H9 (cell line): ENCODE measurements around the gene BANP. TPM values are rescaled to one million over a fixed set of nuclear protein-coding genes. Genes with fewer than 3 reads are reported as not detected.

ENCODE experiments used
- DNase-seq: peaks from one replicate; pipeline ENCODE4 v3.0.0-alpha.2; 2017
- H2AFZ ChIP-seq: one replicate; pipeline ENCODE4 v1.6.1; 2013; ENCODE audit warnings: mild to moderate bottlenecking, low read length, control low read depth, moderate library complexity
- H2AK5ac ChIP-seq: 2 replicates; pipeline ENCODE4 v1.6.1; 2013; ENCODE audit warnings: low read length, control low read depth, mixed read lengths; ENCODE audit not compliant: insufficient read length
- H2BK120ac ChIP-seq: one replicate; pipeline ENCODE4 v1.6.1; 2013; ENCODE audit warnings: low read depth, mild to moderate bottlenecking, low read length, control low read depth, inconsistent platforms; ENCODE audit not compliant: poor library complexity, severe bottlenecking
- H2BK12ac ChIP-seq: 2 replicates; pipeline ENCODE4 v1.6.1; 2013; ENCODE audit warnings: low read length, control low read depth, mixed read lengths, low read depth; ENCODE audit not compliant: insufficient read length
- H2BK15ac ChIP-seq: 2 replicates; pipeline ENCODE4 v1.6.1; 2013; ENCODE audit warnings: low read depth, low read length, control low read depth
- H2BK20ac ChIP-seq: one replicate; pipeline ENCODE4 v1.6.1; 2013; ENCODE audit warnings: low read depth, mild to moderate bottlenecking, low read length, control low read depth, inconsistent platforms; ENCODE audit not compliant: poor library complexity, severe bottlenecking
- H2BK5ac ChIP-seq: 2 replicates; pipeline ENCODE4 v1.6.1; 2013; ENCODE audit warnings: low read length, control low read depth, mixed read lengths; ENCODE audit not compliant: insufficient read length
- H3K14ac ChIP-seq: 2 replicates; pipeline ENCODE4 v1.6.1; 2013; ENCODE audit warnings: low read length, control low read depth; ENCODE audit not compliant: insufficient read depth
- H3K18ac ChIP-seq: 2 replicates; pipeline ENCODE4 v1.6.1; 2013; ENCODE audit warnings: low read depth, mild to moderate bottlenecking, mixed read lengths, low read length, control low read depth; ENCODE audit not compliant: insufficient read length
- H3K23ac ChIP-seq: 2 replicates; pipeline ENCODE4 v1.6.1; 2013; ENCODE audit warnings: low read length, control low read depth, mixed read lengths, low read depth; ENCODE audit not compliant: insufficient read length
- H3K23me2 ChIP-seq: 2 replicates; pipeline ENCODE4 v1.6.1; 2013; ENCODE audit warnings: low read depth, mild to moderate bottlenecking, mixed read lengths, low read length, control low read depth; ENCODE audit not compliant: insufficient read length, poor library complexity, severe bottlenecking
- H3K27ac ChIP-seq: 2 replicates; pipeline ENCODE4 v1.5.1; 2013; ENCODE audit warnings: low read length, control low read depth, mixed read lengths, low read depth; ENCODE audit not compliant: insufficient read length
- H3K27me3 ChIP-seq: 2 replicates; pipeline ENCODE4 v1.6.1; 2013; ENCODE audit warnings: low read length, control low read depth, inconsistent platforms; ENCODE audit not compliant: insufficient read depth
- H3K4ac ChIP-seq: 2 replicates; pipeline ENCODE4 v1.6.1; 2013; ENCODE audit warnings: low read depth, mild to moderate bottlenecking, control low read depth, inconsistent platforms, low read length, moderate library complexity
- H3K4me1 ChIP-seq: 2 replicates; pipeline ENCODE4 v1.6.1; 2013; ENCODE audit warnings: low read length, control low read depth, inconsistent platforms; ENCODE audit not compliant: insufficient read depth
- H3K4me2 ChIP-seq: 2 replicates; pipeline ENCODE4 v1.6.1; 2013; ENCODE audit warnings: low read length, control low read depth, mixed read lengths; ENCODE audit not compliant: insufficient read length, insufficient read depth
- H3K56ac ChIP-seq: 2 replicates; pipeline ENCODE4 v1.6.1; 2013; ENCODE audit warnings: low read depth, mild to moderate bottlenecking, mixed read lengths, low read length, control low read depth; ENCODE audit not compliant: insufficient read length
- H3K79me1 ChIP-seq: 2 replicates; pipeline ENCODE4 v1.6.1; 2013; ENCODE audit warnings: low read depth, mild to moderate bottlenecking, moderate library complexity, low read length, control low read depth, inconsistent platforms; ENCODE audit not compliant: insufficient read depth, poor library complexity, severe bottlenecking
- H3K79me2 ChIP-seq: 2 replicates; pipeline ENCODE4 v1.6.1; 2013; ENCODE audit warnings: low read length, control low read depth, inconsistent platforms; ENCODE audit not compliant: insufficient read depth
- H3K9ac ChIP-seq: 2 replicates; pipeline ENCODE4 v1.6.1; 2013; ENCODE audit warnings: low read length, control low read depth, mixed read lengths; ENCODE audit not compliant: insufficient read length; ENCODE audit errors: extremely low read depth
- H3K9me3 ChIP-seq: one replicate; pipeline ENCODE4 v1.6.1; 2013; ENCODE audit warnings: low read depth, low read length, inconsistent platforms; ENCODE audit not compliant: control insufficient read depth
- H3T11ph ChIP-seq: one replicate; pipeline ENCODE4 v1.6.1; 2013; ENCODE audit warnings: mild to moderate bottlenecking, low read length, control low read depth, inconsistent platforms
- H4K20me1 ChIP-seq: one replicate; pipeline ENCODE4 v1.6.1; 2013; ENCODE audit not compliant: control insufficient read depth, insufficient read length, insufficient read depth
- H4K5ac ChIP-seq: 2 replicates; pipeline ENCODE4 v1.6.1; 2013; ENCODE audit warnings: low read depth, mild to moderate bottlenecking, mixed read lengths, low read length, control low read depth; ENCODE audit not compliant: insufficient read length
- H4K8ac ChIP-seq: replicated peaks from 2 replicates; pipeline ENCODE4 v1.6.1; 2013; ENCODE audit warnings: low read length, control low read depth, mixed read lengths, low read depth; ENCODE audit not compliant: insufficient read length
- H4K91ac ChIP-seq: 2 replicates; pipeline ENCODE4 v1.6.1; 2013; ENCODE audit warnings: low read depth, mild to moderate bottlenecking, moderate library complexity, mixed read lengths, low read length, control low read depth; ENCODE audit not compliant: insufficient read length
- H3K27ac Mint-ChIP-seq, 3 experiments: 2 replicates in 2 of 3; 3 replicates in 1 of 3; pipeline ENCODE4 v1.8.0; 2020 to 2021; ENCODE audit warnings: mixed read lengths in 3 of 3, mild to moderate bottlenecking in 1 of 3, moderate library complexity in 1 of 3
- H3K27me3 Mint-ChIP-seq: 2 replicates; pipeline ENCODE4 v1.8.0; 2021; ENCODE audit warnings: low read depth, mild to moderate bottlenecking, moderate library complexity, mixed read lengths
- H3K36me3 Mint-ChIP-seq, 3 experiments: 2 replicates in 2 of 3; 3 replicates in 1 of 3; pipeline ENCODE4 v1.8.0; 2020 to 2021; ENCODE audit warnings: low read depth in 3 of 3, mixed read lengths in 3 of 3; ENCODE audit not compliant: insufficient read depth in 1 of 3
- H3K4me1 Mint-ChIP-seq, 2 experiments: 2 replicates each; pipeline ENCODE4 v1.8.0; 2020; ENCODE audit warnings: mixed read lengths in 2 of 2
- H3K4me3 Mint-ChIP-seq, 2 experiments: 2 replicates in 1 of 2; 3 replicates in 1 of 2; pipeline ENCODE4 v1.8.0; 2020 to 2021; ENCODE audit warnings: mild to moderate bottlenecking in 2 of 2, mixed read lengths in 2 of 2, moderate library complexity in 1 of 2
- H3K9me3 Mint-ChIP-seq, 2 experiments: 2 replicates in 1 of 2; 3 replicates in 1 of 2; pipeline ENCODE4 v1.8.0; 2020; ENCODE audit warnings: mild to moderate bottlenecking in 2 of 2, mixed read lengths in 2 of 2, moderate library complexity in 1 of 2
- CTCF ChIP-seq: fragments of 200-600 bp; sonication (generic); conservative IDR thresholded peaks from 3 replicates; pipeline ENCODE4 v1.8.0; 2021; ENCODE audit warnings: antibody characterized with exemption, mild to moderate bottlenecking
- WGBS: extraction: QIAGEN DNeasy Blood & Tissue Kit; methylation state at CpG from one replicate; pipeline ENCODE4 v1.1.7; 2013; ENCODE audit warnings: missing lambda C conversion rate, low lambda C conversion rate, mixed read lengths; ENCODE audit not compliant: insufficient read length; ENCODE audit errors: extremely low coverage; 5-methylcytosine and 5-hydroxymethylcytosine counted together
- total RNA-seq: library from RNA; stranded (reverse); gene quantifications from 2 replicates; pipeline ENCODE4 v1.2.1, GENCODE V29; 2021

Gene BANP
- total RNA-seq, 1 experiment from 2014 or later: 24.9 TPM

DNA sequence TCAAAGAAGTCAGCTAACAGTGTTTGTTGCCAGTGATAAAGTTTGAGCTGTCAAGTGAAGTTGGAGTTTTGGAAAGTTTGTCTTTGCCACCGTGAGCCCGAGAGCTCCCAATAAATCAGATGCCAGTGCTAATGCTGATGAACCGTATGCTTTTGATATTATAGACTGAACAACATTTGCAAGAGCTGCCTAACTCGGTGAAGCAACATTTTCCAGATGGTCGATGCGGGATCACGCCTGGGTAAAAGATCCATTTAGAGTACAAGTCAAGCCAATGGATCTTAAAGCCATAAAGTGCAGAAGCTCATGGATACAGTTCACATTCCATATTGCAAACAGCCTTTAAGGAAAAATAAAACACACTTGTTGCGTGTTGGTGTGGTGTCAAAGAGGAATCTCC is 9.6 kb downstream of the BANP start:
- H3K79me2 ChIP-seq: peaks cover 15% of the 10 kb centered on the region; the same call in 1 of the 2 replicates

More for the DNA sequence above, 9.6 kb downstream of the BANP start:
- Histone ChIP-seq H2BK5ac (no peak overlapping the region), H2AFZ (no peak overlapping the region), H3K27ac (no peak overlapping the region), H3K79me1 (peaks cover 13% of the 10 kb centered on the region), H2BK120ac (no peak overlapping the region), H2BK15ac (no peak overlapping the region), H4K91ac (no peak overlapping the region), H3K9me3 (no peaks in the 10 kb centered on the region), H2AK5ac (no peak overlapping the region), H3K23ac (no peak overlapping the region), H4K8ac (no peak overlapping the region), H3K9ac (no peak overlapping the region), H3K4me2 (no peak overlapping the region), H2BK12ac (no peak overlapping the region), H3K27me3 (no peaks in the 10 kb centered on the region; the same call in 1 of the 2 replicates), H3K4ac (no peak overlapping the region), H4K20me1 (no peaks in the 10 kb centered on the region), H3T11ph (no peak overlapping the region), H4K5ac (no peak overlapping the region), H3K4me1 (no peaks in the 10 kb centered on the region), H3K18ac (no peak overlapping the region), H3K23me2 (no peaks in the 10 kb centered on the region), H2BK20ac (no peak overlapping the region), H3K56ac (no peak overlapping the region), H3K14ac (no peak overlapping the region)
- DNase-seq: no peak
- Mint-ChIP-seq H3K27me3 (peaks cover 1% of the 10 kb centered on the region), H3K9me3 (no peaks in the 10 kb centered on the region), H3K36me3 (peaks cover 8 to 13% (median 10%) of the 10 kb centered on the region in 3 experiments; a peak in 6 of 7 replicates), H3K27ac (no peak overlapping the region), H3K4me1 (peaks cover 32 to 37% of the 10 kb centered on the region in 2 experiments), H3K4me3 (no peak overlapping the region)
- no CpG with 5 or more reads among the region's 8 CpGs for WGBS
- TF ChIP-seq CTCF: no peak
